Effector CD8-positive, alpha-beta T cell (primary cell): ENCODE results near the gene SRSF4.
"Not testable (repeated sequence)": the region's sequence is repeated elsewhere in the genome, so short reads cannot be mapped to it uniquely, and the experiment has no call there.

Source experiments
- DNase-seq: peaks from one replicate; lab custom pipeline; 2025; lab: John Stamatoyannopoulos, UW
- total RNA-seq, 4 experiments: gene quantifications; one replicate each; lab custom pipeline; 2026; lab: John Stamatoyannopoulos, UW

The SRSF4 gene
- 134 to 165 (median 142) reads per million in 4 experiments for total RNA-seq

DNA sequence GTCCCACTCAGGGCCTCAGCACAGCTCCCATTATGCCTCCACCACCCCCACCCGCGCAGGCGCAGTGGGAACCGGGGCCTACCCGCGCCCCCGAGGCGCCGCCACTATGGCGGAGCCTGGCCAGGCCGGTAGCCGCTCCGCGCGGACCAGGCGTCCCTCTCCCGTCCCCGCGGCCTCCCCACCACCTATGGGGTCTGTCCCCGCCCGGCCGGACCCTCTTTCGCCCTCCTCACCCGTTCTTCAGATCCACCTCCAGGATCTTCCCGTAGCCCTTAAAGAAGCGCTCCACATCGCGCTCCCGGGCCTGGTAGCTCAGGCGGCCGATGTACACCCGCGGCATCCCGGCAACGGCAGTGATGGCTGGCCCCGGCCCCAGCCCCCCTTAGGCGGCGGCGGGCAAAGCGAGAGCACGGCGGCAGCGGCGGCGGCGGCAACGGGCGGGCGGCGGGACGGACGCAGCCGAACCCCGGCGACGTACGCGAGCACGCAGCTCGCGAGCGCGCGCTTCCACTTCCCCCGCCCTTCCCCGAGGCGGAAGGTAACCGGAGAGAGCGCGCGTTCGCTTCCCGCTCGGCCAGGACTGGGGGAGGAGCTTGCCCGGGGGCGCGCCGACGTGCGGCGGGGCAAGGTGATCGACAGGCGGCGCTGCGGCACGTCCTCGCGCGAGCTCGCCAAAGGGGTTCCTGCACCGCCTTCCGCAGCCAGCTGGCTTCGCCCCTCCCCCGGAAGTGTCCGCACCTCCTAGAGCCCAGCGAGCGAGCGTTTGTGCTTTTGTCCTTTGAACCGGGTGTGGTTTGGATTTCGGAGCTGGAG is at the start of gene SRSF4:
SRSF4 (minus strand) TSS at position 488 of the 813 bp plus-strand sequence; CDS start at position 340, 148 bp downstream.
- DNase-seq = peak; percentile 96

DNA sequence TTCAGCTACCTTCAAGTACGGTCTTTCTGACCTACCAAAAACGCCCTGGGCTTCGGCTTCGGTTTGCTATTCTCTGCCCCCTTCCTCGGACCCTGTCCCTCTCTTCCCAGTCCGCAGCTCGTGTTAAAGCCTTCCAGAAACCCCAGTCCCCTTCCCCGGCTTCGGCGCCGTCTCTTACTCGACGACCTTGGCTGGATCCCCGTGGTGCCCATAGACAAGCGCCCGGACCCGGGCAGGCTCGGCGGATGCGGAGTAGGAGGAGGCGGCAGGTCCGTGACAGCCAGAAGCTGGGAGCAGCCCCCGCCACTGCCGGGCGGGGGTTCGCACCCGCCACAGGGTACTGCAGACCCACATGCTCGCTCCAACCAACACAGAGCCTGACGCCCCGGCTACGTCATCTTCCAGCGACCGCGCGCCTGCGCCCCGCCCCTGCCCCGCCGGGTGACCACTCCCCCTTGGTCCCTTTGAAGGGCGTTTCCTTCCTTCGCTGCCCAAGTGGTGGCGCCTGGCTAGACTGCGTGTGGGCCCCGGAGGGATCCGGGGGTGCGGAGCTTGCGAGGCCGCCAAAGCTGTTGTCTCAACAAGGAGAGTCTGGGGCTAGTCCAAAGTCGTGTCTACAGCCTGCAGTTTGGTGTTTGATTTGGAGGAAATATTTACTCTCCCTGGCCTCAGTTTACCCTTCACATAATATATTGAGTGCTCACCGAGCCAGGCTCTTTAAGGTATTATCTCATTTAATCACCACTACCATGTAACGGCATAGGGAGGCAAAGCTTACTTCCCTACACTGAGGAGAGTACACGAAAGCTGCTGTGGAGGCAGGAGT is 49.1 kb upstream of the SRSF4 start, which contains the start of gene MECR:
MECR (minus strand) TSS at position 382 of the 826 bp plus-strand sequence; CDS start at position 354, 28 bp downstream.
- DNase-seq = peak; percentile 89

DNA sequence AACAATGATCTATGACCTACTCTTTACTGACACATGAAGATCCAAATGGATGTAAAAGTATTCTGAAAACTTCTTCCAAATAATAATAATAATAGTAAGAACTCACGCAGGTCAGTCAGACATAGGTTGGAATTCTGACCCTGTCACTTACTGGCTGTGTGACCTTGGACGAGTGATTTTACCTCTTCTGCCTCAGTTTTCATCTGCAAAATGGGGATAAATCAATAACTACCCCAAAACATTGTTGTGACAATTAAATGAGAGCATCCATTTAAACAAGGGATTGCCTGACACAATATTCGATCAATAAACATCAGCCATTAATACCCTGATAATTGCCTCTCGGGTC is 48.5 kb upstream of the SRSF4 start:
- DNase-seq = no peak

GRCh38 chr1:29227511-29227910 is 45.8 kb upstream of the SRSF4 start:
- DNase-seq = no peak

GRCh38 chr1:29225361-29225760 is 43.7 kb upstream of the SRSF4 start:
- no peak for DNase-seq

DNA sequence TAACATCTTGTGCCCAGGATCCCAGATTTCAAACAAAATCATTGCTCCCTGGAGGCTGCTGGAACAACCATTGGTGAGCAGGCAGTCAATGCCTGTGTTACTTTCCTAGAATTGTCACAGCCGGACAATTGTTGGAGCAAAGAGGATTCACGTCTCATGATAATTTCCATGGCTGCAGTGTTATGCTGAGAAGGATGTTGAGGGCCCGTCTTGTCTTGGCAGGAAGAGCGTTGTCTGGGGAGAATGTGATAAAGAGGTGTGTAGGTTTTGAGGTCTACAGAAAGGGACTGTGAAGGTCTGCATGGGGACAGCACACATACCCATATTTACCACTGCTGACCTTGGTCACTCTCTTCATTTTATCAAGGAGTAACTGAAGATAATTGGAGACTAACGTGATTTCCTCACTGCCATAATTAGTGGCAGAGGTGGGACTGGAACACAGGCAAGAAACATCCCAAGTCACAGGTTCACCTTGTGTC is 42.7 kb upstream of the SRSF4 start:
- DNase-seq = no peak

GRCh38 chr1:29223521-29223920 is 41.8 kb upstream of the SRSF4 start:
- DNase-seq = no peak

GRCh38 chr1:29222686-29223085 is 41.0 kb upstream of the SRSF4 start:
- no peak for DNase-seq

DNA sequence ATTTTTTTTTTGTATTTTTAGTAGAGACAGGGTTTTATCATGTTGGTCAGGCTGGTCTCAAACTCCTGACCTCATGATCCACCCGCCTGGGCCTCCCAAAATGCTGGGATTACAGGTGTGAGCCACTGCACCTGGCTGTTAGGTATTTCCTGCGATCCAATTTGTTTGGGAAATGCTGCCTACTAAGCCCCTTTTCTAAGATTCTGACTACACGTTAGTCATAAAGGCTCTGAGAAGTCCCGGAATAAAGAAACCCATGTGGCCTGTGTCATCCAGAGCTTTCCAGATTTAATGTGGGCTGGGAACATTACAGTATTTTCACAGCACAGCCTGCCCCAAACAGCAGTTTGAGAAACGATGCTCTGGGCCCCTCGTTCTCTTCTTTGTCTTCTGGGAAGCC is 40.6 kb upstream of the SRSF4 start:
- not testable (repeated sequence) for DNase-seq

DNA sequence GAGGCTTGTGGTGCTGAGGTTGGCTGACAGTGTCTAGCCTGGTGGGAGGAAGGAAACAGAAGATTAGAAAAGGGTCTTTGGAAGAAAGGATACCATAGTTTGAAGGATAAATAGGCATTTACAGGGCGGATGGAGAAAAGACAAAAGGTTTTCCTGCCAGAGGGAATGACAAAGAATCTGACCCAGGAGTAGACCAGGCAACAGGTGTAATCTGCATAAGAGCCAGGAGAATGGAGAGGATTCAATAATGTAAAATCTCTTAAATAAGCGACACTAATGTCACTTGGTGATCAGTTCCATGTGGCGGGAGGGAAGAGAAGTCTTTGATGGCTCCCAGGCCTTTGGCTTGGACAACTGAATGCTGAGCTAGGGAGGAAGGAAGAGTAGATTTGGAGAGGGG is 39.6 kb upstream of the SRSF4 start:
- DNase-seq = no peak

- no peak for DNase-seq
Measured at GRCh38 chr1:29218223-29218622, 36.5 kb upstream of the SRSF4 start.

DNA sequence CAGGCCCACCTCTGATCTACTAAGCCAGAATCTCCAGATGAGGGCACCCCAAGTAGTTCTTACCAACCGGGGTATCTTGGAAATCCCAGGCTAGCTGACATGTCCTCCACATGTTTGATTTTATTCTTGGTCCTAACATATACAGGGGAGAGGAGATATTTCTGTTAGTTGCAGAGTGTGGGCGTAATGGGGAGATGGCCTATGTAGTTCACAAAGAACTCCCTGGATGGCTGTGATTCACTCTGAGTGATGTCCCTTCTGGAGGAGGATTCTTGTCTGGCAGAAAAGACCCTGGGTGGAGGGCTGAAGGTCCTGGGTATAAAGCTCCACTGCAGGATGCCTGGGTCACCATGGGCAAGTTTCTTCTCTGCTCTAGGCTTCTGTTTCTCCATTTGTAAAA is 35.9 kb upstream of the SRSF4 start:
- DNase-seq = no peak

GRCh38 chr1:29213055-29213454 is 31.4 kb upstream of the SRSF4 start:
- no peak for DNase-seq

DNA sequence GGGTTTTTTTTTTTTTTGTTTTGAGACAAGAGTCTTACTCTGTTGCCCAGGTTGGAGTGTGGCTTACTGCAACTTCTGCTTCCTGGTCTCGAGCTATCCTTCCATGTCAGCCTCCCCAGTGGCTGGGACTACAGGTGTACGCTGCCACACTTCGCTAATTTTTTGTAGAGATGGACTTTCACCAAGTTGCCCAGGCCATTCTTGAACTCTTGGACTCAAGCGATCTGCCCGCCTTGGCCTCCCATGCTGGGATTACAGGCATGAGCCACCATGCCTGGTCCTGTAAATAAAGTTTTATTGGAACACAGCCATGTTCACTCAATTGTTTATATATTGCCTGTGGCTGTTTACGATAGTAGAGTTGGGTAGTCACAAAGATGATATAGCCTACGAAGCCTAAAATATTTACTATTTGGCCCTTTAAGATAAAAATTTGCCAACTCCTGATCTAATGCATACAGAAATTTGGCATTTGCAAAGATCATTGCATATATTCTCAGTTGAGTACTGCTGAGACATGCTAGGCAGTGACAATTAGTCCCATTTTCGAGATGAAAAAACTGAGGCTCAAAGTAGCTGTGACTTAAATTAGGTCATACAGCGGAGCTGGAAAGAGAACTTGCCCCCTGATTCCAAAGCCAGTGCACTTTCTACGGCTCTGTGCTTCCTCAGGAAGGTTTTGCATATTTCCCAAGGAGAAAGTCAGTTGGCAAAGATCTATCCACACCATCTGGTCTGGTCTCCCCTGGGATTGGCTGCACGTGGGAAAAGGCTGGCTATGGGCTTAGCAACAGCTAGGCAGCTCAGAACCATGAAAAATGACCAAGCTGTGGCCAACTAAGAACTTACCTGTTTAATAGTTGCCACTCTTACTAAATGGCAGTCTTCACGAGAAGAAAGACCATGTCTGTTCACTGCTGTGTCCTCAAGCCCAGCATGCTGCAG is 29.7 kb upstream of the SRSF4 start:
- no peak for DNase-seq

- no peak for DNase-seq
Measured at GRCh38 chr1:29210278-29211085, 28.8 kb upstream of the SRSF4 start.

GRCh38 chr1:29209173-29209572 is 27.5 kb upstream of the SRSF4 start:
- DNase-seq = no peak

DNA sequence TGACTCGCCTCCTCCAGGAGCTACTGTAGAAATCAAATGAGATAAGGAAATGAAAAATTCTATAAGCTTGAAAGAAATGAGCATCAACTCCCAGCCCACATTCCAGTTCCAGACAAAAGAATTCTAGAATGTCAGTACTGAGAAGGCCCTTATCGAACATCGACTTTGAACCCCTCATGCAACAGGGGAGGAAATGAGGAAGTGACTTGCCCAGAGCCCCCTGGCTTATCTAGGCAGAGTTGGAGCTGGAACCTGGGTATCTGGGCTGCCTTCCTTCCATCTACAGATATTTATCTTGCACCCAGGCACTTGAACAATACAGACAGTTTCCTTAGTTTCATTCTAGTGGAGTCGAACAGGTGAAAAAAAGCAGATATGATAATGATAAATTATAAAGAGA is 26.7 kb upstream of the SRSF4 start:
- DNase-seq = no peak

DNA sequence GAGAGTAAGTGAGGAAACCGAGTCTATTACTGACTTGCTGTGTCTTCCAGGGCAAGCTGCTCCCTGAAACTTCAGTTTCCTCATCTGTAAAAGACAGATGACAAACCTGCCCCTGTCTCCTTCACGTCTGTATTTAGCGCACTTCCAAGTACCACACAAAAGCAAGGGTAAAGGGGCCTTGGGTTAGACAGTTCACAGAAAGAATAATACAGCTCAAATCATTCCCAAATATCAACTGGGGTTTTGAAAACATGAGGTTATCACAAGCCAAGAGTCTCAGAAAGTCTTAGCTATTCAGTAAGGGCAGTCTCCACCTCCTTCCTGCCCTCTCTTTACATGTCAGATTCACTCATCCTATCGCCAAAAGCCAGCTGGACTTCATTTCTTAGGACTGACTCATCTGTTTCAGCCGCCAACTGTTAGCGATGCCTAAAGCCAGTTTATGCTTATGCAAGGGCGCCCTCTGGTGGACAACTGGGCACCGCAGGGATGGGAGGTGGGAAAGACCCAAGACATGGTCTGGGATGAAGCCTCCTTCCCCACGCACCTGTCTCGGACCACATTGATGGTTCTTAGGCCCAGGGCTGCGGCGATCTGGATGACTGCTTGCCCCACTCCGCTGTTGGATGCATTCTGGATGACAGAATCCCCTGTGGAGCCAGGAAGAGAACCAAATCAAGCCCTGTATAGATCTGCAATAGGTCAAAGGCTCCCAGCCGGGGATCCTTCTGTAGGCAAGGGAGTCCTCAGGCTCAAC is 21.1 kb upstream of the SRSF4 start:
- DNase-seq = peak; percentile 91

GRCh38 chr1:29202053-29202452 is 20.4 kb upstream of the SRSF4 start:
- no peak for DNase-seq

DNA sequence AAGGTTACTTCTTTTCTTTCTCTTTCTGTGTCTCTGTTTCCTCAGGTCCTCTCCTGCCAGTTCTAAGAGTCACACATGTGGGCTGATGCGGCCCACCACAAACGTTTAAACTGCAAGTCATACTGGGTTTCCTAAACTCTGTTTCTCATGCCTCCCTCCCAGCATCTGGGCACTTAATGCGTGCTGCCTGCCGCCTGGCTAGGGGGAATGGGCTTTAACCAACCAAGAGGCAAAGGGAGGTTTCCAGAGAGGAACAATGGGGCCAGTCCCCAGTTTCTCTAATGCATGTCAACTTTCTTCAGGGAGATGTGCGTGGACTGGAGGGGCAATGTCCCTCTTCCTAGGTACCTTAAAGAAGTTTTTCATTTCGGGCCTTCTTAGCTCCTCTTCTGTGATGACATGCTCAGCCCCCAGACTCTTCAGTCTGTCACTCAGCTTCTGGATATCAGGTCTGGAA is 19.9 kb upstream of the SRSF4 start:
- no peak for DNase-seq
